ENCODE results near the gene TACC3.

TACC3 gene

GRCh38 chr4:1778642-1779392 is 57.5 kb downstream of the TACC3 start:
- no peak for DNase-seq

DNA sequence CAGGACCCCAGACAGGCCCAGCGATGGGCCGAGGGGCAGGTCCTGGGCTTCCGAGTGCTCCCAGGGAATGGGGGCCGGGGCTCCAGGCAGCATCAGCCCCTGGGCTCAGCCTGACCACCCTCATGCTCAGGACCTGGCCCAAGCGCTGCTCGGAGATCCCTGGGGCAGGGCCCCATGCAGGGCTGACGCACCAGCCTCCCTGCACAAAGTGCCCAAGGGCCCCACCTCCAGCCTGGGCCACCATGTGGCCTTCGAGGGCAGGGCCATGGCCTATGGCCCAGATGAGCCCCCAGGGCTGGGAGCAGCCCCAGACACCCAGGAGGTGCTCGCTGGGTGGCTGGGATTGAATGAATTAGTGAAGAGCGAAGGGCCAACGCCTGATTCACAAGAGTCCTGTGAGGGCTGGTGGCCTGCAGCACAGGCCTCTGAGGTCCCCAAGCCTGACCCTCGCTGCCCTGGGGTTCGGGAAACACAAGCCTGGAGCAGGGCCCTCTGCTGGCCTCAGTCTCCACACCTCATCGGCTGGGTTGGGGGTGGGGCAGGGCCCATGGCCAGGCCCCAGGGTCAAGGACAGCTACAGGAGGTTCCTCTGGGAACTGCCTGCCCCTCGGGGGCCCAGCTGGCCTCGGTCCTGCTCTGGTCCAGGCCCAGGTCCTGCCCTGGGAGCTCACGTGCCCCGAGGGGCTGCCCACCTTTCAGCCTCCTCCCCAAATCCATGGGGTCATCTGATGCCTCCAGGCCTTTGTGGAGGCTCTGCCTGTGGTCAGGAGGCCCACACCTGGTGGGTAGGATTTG is 58.5 kb downstream of the TACC3 start:
- DNase-seq = no peak

- no peak for DNase-seq
Observed at GRCh38 chr4:1780435-1780834, 59.1 kb downstream of the TACC3 start.

DNA sequence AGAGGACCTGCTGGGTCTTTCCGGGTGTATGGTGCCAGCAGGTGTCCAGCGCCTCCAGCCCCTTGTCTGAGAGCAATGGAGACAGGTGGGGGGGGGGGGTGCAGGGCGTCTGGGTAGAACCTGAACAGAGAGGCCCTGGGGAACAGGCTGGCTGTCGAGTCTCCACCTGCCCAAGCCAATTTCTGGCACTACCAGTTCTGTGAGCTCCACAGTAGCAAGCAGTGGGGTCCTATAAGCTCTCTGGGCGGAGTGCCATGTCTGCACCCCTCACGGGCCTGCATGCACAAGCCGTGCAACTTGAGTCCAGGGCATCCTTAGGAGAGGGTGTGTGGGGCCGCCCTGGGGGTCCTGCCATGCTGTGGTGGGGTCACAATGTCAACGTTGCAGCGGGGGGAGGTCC is 61.7 kb downstream of the TACC3 start:
- DNase-seq = no peak

DNA sequence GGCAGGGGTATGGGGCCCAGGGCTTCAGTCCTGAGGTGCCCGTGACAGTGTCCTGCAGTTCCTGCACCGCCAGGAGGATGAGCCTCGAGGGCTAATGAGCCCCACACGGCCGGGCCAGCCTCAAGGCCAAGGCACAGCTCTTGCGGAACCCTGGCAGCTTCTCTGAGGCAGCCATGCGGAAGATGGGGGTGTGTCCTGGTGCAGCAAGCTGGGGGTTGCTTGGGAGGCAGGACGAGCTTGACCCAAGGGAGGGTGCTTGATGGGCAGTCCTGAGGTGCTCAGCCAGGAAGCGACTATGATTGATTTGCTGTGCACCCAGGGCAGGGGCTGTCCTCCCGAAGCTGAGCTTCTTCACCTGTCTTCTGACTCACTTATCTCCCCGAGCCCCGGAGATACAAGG is 62.6 kb downstream of the TACC3 start:
- DNase-seq = no peak

DNA sequence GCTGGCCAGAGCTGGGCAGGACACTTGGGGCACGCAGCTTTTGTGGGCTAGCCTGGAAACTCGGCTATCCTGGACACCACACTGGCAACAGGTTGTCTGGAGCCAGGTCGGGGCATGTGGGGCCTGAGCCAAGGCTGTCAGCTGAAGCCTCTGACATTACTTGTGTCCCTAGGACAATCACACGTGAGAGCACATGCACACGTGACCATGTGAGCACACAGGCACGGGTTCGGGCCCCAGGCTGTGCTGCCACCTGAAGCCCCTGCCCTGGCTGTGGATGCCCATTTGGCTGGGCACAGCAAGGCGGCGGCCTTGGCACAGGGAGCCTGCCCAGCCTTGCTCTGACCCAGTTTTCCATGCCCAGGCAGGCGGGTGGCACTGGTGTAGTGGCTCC is 63.1 kb downstream of the TACC3 start:
- DNase-seq = no peak

DNA sequence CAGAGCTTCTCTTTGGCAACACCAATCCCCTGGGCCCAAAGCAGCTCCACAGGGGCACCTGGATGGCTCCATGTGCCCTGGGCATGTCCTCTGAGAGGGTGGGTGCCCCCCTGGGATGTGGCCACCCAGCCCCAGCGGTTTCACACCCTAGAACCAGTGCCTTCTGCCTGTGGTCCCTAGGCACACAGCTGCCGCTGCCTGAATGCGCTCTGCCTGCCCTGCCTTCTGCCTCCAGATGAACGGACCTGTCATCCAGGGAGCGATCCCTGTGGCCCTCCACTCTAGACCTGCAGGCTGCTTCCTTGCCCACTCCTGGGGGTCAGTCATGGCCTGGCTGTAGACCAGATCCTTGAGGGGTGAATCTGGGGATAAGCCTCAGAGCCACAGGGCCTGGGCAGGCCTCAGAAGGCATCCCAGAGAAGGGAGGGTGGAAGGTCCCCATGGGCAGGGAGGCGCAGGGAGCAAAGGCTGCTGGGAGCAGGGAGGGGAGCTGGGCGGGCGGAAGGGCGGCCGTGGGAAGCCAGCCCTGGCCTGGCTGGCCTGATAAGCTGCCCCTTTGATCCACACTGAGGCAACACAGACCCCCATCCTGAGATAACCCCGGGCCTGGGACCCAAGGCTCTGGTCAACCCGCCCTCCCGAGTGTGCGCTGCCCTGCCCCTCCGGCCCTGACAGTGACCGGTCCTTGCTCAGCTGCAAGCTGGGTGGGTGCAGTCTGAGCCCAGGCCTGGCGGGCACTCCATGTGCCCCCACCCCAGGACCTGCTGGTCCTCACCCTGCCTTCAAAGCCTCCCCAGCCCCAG is 63.7 kb downstream of the TACC3 start:
- DNase-seq = no peak

GRCh38 chr4:1785592-1785991 is 64.3 kb downstream of the TACC3 start:
- DNase-seq = no peak

- no peak for DNase-seq
Observed at GRCh38 chr4:1786544-1787362, 65.4 kb downstream of the TACC3 start.

DNA sequence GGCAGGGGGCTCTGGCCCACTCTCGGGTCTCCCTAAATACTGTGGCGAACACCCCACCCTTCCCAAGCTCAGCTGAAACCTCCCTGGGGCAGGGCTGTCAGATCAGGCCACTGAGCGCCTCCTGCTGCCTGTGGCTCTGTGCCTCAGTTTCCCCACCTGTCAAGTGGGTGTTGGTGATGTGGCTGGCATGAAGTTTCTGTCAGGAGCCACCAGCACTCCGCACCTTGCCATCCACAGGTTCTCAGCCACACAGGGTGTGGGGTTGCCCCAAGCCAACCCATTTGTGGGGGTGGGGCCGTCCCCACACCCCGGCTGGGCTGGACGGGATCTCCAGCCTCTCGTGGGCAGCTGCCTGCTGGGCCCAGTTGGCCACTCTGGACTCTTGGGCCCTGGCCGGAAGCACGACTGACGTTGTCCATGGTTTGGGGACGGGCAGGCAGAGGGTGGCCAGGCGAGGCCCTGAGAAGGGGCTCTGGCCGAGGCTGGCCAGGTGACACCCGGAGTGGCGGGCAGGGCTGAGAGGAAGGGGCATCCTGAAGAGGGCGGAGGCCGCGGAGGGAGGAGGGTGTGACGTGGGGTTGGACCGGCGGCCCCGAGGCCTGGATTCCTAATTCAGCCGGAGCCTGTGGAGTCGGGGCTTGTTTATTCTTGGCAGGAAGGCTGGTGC is 66.2 kb downstream of the TACC3 start:
- DNase-seq = no peak

GRCh38 chr4:1788254-1788973 is 67.1 kb downstream of the TACC3 start:
- no peak for DNase-seq

GRCh38 chr4:1789552-1789951 is 68.2 kb downstream of the TACC3 start:
- no peak for DNase-seq

GRCh38 chr4:1790005-1790404 is 68.7 kb downstream of the TACC3 start:
- no peak for DNase-seq

DNA sequence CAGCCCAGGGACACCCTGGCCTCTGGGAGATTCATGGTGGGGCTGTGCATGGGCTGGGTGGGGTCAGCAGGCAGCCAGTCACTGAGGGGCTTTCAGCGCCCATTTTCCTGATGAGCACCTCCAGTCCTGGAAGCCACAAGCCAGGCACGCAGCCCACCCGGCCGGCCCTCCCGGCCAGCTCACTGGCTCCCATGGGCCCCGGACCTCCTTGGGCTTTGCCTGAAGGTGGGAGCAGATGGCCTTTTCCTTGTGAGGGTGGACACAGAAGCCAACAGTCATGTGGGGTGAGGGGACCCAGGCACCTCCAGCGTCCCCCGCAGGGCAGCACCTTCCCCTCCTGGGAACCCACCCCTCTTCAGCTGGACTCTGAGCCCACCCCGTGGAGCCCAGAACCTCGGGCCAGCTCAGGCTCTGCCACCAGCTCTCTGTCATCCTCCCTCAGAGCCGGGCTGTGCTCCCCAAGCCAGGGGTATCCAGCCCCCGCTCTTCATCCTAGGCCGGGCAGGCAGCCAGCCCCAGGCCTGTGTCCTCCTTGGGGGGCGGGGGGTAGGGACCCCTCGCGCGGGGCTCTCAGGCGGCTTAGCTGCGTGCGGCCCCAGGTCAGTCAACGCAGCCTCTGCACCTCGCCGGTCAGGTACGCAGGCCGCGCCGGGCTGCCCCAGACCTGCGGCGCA is 71.0 kb downstream of the TACC3 start:
- DNase-seq = no peak

GRCh38 chr4:1792832-1793495 is 71.6 kb downstream of the TACC3 start, which contains the start of gene FGFR3:
Gene FGFR3, plus strand, starts transcription at chr4:1793293. Its CDS starts 642 bp downstream, at chr4:1793935.
- DNase-seq = peak; percentile 47

DNA sequence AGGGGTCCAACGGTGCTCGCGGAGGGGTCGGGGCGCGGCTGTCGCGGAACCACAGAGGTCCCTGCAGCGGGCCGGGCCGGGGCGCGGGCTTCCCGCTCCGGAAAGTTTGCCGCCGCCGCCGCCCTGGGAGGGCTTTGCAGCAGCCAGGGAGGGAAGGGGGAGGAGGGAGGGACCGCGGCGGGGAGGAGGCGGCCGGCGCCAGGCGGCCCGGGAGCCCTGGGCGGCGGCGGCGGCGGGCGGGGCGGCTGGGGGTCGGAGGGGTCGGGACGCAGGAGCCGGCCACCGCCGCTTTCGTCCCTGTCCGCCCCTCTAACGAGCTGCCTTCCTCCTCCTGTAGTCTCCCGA is 72.1 kb downstream of the TACC3 start:
- DNase-seq = peak; percentile 50

- no peak for DNase-seq
Observed at GRCh38 chr4:1793940-1794808, 72.9 kb downstream of the TACC3 start.
